NOMO-1 treated with dmso at 0.1 percent for 144 hours (cell line): Measurements from ENCODE around the gene TRIM46.
"Not testable (repeated sequence)": the region's sequence is repeated elsewhere in the genome, so short reads cannot be mapped to it uniquely, and the experiment has no call there.

Source experiments
- DNase-seq: peaks from one replicate; lab custom pipeline; 2025; ENCODE audit not compliant: unreplicated experiment; lab: John Stamatoyannopoulos, UW

TRIM46 gene

GRCh38 chr1:155202731-155203515, 29.3 kb downstream of the TRIM46 start:
- DNase-seq = no peak

- DNase-seq = no peak
These were observed 31.4 kb downstream of the TRIM46 start for GRCh38 chr1:155205035-155205434.

- DNase-seq = no peak
These were observed 32.4 kb downstream of the TRIM46 start for GRCh38 chr1:155205969-155206593.

DNA sequence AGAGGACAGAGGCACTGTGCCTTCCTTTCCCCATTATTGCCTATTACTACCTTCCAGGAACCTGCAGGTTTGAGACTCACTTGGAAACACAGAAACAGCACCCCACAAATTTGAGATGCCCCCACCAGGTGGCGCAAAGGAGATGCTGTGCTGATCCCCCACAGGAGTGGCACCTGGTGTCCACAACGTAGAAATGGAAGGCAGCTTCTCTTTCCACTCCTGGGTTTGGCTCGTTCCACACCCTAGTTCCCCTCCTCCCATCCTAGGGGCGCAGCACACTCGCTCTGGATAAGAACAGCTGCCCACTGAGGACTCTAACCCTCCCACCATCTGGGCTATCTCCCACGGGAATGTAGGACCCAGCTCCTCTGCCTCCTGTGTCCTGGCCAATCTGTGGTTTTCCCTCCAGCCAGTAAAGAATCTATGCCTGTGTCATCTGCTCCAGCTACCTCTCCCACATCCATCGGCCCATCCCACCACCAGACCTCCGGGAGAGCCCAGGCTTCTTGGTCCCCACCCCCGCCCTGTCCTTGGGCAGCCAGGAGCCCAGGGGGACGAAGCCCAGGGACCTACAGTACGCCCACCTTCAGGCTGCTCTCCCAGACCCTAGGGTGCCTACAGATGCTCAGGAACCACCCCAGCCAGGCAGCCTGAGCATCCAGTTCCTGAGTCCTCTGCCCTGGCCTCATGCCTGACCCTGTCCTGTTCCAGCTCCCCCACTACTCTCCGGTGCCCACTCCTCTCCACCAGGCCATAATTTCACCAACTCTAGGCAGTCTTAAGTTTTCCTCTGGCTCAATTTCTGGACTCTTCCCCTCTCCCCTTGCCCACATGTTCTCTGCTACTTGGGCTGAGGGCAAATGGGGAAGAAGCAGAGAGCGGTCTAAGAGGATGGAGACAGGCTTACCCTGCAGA, 33.5 kb downstream of the TRIM46 start:
- peak; percentile 69 for DNase-seq

- no peak for DNase-seq
These were observed 34.3 kb downstream of the TRIM46 start, which contains the start of gene THBS3 for GRCh38 chr1:155207806-155208540. Gene THBS3, minus strand, starts transcription at chr1:155207897. Its CDS starts 21 bp downstream, at chr1:155207876.

- DNase-seq = peak; percentile 62
These were observed 35.1 kb downstream of the TRIM46 start, which contains the start of gene MTX1 for GRCh38 chr1:155208541-155209311. Gene MTX1, plus strand, starts transcription at chr1:155208695. Its CDS starts 110 bp downstream, at chr1:155208805.

- no peak for DNase-seq
These were observed 35.7 kb downstream of the TRIM46 start for GRCh38 chr1:155209312-155209721.

DNA sequence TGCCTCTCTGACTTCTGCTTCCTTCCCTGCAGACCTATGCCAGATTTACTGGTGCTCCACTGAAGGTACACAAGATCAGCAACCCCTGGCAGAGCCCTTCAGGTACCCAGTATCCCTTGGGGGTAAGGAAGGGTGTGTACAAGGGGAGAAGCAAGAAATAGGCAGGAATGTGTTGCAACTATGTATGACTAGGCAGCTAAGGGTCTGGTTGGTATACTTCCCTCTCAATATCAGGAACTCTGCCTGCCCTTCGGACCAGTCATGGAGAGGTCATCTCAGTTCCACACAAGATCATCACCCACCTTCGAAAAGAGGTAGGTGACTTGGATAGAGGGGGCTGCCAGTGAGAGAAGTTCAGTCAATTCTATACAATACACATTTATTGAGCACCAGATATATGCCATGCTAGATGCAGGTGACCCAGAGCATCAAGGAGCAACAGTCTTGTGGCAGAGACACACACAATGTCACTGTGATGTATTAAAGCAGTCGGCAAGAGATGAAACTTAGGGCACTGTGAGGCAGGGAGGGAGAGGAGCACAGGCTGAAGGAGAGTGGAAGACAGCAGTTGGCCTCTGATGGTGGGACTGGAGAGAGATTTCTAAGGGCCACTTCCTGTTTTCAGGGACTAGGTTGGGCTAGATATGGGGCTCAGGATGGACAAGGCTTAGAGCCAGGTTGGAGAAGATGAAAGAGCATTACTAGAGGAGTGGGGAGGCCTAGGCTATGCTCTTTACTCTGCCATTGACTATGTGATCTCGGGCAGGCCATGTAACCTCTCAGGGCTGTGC, 36.9 kb downstream of the TRIM46 start:
- peak; percentile 33 for DNase-seq

- not testable (repeated sequence) for DNase-seq
These were observed 37.9 kb downstream of the TRIM46 start for GRCh38 chr1:155211381-155212050.

DNA sequence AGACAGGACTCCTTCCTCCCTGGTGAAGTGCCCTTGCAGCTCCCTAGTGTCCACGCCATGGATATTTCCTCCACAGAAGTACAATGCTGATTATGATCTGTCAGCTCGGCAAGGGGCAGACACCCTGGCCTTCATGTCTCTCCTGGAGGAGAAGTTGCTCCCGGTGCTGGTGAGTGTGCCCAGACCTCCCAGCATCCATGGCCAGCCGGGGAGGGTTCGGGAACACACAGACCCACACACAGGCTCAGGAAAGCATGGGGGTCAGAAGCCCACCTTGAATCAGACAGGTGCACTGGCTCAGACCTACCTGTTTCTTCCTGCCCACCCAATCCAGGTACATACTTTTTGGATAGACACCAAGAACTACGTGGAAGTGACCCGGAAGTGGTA, 38.4 kb downstream of the TRIM46 start:
- not testable (repeated sequence) for DNase-seq

DNA sequence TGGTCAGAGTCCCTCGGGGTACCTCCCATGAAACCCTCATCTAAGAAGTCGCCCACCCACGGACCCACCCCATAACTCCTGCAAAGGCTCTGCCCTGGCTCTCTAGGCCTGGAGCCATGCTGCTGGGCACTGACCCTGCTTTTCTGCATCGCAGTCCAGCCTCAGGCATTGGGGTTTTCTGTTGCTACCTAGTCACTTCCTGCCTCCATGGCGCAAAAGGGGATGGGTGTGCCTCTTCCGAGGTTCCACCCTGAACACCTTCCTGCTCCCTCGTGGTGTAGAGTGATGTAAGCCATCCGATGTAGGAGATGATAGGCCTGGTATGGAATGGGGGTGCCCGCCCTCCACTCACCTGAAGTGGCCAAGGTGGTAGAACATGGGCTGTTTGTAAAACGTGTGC, 41.1 kb downstream of the TRIM46 start:
- not testable (repeated sequence) for DNase-seq

GRCh38 chr1:155218854-155219591, 45.4 kb downstream of the TRIM46 start:
- DNase-seq = no peak

GRCh38 chr1:155219592-155220031, 46.0 kb downstream of the TRIM46 start:
- peak; percentile 43 for DNase-seq

DNA sequence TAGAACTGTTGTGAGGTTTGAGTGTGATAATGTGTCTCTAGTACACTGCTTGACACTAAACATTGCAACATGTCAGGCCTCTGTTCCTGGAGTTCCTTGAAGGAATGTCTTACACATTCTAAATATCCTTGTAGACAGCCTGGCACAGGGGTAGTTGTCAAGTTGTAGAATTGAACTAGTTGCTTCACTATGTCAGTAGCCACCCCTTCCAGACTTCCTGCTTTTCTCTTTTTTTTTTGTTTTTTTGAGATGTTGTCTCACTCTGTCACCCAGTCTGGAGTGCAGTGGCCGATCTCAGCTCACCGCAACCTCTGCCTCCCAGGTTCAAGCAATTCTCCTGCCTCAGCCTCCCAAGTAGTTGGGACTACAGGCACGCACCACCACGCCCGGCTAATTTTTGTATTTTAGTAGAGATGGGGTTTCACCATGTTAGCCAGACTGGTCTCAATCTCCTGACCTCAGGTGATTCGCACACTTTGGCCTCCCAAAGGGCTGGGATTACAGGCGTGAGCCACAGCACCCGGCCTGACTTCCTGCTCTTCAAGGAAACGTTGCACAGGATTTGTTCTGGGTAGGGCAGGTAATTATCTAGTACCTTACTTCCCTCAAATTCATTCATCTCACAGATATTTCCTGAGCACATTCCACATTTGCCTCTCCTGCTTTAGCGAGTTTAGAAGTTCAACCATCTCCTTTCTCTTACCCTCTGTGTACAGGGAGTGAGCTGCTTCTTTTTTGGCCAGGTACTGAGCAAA, 46.7 kb downstream of the TRIM46 start:
- not testable (repeated sequence) for DNase-seq

- DNase-seq = peak; percentile 32
These were observed 49.4 kb downstream of the TRIM46 start for GRCh38 chr1:155223047-155223446.

DNA sequence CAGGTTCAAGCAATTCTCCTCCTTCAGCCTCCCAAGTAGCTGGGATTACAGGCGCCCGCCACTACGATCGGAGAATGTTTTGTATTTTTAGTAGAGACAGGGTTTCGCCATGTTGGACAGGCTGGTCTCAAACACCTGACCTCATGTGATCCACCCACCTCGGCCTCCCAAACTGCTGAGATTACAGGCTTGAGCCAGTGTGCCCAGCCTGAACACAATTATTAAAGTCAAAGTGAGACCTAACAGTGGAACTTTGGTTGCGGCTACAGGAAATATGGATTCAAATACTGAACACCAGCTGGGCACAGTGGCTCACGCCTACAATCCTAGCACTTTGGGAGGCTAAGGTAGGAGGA, 51.7 kb downstream of the TRIM46 start:
- DNase-seq = not testable (repeated sequence)
